HG03060 (cell line): Measurements from ENCODE around the gene VEGFC.

ENCODE experiments used
- ATAC-seq: cut with Tn5 transposase; IDR thresholded peaks from one replicate; pipeline ENCODE4 v1.9.1; 2021; ENCODE audit warnings: low read depth, moderate number of reproducible peaks; ENCODE audit not compliant: unreplicated experiment

The VEGFC gene

DNA sequence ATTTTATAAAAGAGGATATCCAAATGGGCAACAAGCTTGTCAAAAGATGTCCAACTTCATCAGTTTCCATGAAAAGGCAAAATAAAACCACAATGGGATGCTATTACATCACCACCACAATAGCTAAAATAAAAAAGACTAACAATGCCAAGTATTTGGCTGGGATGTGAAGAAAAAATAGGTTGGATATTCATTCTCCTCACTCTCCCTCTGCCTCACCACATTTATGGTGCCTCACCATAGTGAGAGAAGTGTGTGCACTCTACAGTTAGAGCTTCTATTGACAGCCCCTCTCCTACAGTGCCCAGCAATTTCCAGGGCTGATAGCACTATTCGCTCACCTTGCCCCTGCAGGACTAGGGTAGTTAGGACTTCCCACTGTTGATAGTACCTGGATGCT lies 25.5 kb downstream of the VEGFC start:
- no peak for ATAC-seq

DNA sequence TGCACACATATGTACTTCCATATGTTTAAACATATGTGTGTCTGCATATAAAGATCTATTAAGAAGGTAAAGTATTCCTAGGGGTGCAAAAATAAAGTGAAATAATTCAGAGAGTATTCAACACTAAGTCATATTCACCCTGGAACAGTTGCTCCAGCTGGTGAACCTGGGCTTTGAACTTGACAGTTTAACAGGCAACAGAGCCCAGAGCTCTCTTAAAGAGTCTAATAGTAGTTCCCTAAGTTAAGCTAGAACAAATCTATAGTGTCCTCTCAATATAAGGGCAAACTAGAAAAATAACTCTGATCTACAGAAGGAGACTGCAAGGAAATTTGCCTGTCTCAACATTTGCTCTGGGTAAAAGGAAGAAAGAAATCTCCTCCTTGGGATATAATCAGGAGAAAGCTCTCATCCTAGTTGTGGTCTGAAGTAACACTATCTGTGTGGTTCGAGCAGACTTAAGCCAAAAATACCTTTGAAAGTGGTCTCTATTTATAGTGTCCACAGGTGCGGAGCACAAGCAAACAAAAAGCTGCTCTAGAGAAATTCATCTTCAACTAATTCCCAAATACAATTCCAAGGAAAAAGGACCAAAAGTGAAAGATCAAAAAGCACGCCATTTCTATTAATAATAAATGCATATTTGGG lies 29.9 kb downstream of the VEGFC start:
- no peak for ATAC-seq

DNA sequence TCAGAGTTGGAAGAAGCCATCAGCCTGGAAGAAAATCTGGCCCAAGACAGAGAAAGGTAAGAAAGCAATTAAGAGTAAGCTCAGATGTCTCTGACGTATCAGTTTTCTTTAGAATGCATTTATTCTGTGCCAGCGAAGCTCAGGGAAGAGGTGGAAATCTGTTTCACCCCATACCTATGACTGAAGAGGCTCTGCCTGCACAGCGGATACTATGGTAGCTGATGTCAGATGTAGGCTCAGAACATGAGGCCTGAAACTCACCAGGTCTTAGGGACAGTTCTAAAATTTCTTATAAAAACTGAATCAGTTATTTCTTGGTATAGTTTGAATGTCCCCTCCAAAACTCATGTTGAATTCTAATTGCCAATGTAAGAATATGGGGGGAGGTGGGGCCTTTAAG lies 30.9 kb downstream of the VEGFC start:
- no peak for ATAC-seq

DNA sequence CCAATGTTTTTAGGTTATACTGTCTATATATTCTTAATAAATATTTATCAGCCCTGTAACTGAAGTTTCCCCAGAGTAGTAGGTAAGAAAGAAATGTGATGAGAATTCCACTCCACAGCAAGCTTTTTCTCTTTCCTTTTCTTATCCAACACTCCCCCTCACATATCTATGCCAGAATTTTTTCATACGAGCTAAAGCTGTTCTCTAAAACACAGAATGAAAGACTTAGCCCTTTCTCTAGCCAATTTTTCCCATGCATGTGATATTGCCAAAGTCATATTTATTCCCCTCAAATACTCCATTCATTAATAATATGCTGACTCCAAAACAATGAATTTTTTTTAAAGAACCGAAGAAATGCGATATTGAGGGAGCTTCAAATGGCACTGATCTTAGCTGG lies 32.3 kb downstream of the VEGFC start:
- no peak for ATAC-seq

DNA sequence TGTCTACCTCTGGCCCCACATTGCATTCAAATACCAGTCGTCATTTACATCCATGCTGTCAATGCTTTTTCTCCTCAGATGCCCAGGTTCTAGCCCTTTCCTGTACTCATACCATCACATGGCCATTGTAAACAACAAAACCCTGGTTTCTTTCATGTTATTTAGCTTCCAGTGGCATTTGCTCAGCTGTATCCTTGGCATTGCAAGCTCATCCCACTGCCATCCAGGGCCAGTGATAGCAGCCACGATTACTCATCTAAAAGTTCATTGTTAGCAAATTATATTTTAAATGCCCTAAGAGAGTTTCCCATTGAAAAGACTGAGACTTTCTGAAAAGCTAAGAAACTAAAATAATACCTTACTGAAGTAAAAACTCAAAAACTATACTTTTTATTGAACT lies 34.0 kb downstream of the VEGFC start:
- ATAC-seq = no peak

DNA sequence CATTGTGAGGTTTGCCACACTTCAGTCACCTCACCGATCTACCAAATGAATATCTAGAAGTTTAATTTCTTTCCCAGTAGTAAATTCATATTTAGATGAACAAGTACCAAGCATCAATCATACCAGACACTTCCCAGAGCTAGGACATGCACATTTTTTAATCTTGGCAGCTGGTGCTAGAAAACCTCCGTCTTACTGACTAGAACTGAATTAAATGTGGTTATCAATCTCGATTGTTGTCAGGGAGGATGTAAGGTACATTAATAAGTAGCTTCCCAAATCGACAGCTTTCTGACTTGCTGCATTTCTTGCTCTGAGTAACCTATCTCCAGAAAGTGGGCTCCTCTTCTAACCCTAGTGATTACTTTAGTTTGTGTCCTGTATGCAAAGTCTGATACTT lies 34.4 kb downstream of the VEGFC start:
- no peak for ATAC-seq

DNA sequence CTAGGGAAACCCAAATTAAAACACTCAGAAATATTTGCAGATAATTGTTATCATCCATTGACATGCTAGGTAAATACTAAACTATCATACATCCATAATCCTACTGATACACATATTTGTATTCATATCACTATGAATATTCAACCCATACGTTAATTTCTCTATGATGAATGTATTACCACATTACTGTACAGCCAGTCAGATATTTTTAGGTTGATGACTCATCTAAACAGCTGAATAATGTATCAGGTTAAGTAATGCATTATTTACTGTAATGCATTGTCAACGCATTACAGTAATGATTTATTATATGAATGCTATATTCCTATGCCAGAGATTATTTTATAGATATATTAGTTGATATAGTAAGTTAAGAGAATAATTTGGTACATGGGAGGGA lies 37.1 kb downstream of the VEGFC start:
- no peak for ATAC-seq

DNA sequence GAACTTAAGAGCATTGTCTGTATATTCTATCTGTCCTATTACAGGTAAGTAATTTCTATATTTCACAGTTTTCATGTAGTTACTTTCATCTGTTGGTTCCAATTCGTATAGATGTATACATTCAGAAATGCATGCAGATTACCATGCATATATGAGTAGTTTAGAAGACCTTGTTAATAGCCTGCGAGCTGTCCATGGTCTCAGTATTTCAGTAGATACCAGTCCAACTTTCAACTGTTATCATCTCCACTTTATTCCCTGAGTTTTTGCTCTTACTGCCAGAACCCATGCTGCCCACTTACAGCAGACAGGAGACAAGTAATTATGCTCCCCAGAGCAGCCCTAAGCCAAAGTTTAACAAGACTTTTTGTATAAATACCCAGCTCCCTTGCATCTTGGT lies 37.7 kb downstream of the VEGFC start:
- no peak for ATAC-seq

DNA sequence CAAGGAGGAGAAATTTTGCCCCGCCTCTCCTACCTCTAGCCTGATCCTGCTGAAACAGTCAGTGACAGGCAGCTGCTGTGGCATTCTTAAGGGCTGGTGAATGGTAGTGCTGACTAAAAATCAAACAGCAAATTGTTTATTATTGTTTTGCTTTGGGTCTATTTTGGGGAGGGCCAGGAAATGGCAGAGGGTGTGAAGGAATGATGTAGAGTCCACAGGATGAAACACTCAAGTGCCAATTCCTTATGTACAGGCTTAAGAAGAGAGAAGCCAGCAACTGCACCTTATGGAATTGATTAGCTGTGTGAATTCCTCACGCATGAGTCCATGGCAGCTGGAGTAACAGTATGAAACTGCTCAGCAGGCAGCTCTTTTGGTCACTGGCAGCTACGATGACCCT lies 39.7 kb downstream of the VEGFC start:
- no peak for ATAC-seq

DNA sequence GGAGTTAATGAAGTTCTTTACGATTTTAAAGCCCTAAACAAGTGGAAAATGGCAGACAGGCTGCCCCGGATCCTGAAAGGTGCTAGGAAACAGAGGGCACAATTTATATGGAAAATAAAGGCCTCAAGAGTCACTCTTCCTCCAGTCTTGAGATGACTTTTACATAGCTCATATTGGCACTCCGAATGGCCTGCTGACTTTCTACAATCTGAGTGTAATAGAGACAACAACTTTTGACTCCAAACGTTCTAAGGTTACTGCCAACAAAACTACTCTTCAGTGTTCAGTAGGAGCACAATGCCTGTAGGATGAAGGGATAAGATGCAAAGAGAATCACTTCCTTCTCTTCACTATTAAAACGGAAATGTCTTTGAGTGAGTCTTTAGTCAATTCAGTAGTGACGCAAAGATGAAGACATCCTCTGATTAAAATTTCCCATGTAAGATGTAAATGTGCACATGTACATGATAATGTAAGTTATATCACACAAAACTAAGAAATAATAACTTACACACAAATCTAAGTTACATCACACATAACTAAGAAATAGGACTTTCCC lies 40.5 kb downstream of the VEGFC start:
- no peak for ATAC-seq

DNA sequence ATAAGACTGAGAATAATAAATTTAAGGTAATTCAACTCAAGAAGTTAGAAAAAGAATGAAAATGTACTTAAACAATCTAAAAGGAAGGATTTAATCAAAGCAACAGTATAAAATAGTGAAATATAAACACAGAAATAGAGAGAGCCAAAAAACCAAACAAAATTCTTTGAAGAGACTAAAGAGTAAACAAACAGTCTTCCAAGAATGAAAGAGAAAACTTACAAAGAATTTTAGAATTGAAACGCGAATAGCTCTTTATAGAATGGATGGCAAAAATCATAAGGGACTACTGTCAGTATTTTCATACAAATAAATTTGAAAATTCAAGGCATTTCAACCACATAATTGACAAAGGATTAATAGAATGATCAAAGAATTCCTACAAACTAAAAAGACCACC lies 41.7 kb downstream of the VEGFC start:
- no peak for ATAC-seq

DNA sequence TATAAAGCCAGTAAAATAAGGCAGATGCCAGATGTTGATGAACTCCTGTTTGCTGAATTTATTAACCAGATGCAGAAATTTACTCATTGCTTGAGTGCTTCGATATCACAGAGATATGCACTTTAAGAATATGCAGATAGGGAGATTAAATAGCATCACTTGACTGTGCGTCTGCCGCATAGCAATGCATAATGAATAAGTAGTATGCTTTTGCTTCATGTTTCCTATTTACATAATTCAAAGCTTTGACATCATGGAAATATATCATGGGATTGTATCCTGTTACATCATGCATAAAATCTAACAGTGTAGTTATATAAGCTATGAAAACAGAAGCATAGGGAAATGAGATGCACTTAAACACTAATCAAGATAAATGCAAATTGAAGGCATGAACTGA lies 45.9 kb downstream of the VEGFC start:
- no peak for ATAC-seq

DNA sequence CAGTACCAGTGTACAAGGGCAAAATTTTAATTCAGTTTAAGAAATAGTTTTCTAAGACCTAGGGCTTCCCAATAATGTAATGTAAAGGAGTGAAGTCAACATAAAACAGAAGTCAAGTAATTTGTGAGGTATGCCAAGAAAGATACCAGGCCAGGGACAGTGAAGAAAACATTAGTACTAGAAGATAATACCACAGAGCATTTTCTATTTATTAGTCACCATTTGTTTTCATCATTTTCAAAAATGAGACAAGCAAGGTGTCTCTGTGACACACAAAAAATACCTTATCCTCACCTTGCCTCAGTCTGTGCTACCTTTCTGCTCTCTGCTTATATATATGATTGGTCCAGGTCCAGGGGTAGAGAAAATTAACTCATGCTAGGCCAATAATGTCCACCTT lies 46.8 kb downstream of the VEGFC start:
- ATAC-seq = no peak

DNA sequence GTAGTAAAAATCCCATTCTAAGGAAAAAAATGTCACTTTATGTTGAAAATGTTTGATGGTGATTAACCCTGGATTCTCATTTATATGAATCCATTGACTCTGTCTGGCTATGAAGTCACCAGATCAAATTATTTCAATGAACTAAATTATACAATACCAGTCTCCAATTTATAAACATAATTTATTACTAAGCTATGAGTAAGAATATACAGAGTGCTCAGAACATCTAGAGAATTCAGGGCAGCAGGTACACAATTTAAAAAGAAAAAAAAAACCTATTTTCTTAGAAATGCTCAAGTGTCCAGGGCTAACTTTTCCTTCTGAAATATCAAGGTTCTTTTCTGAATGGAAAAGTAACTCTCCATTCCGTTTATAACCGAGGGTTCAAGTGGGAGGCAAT lies 48.6 kb downstream of the VEGFC start:
- no peak for ATAC-seq

DNA sequence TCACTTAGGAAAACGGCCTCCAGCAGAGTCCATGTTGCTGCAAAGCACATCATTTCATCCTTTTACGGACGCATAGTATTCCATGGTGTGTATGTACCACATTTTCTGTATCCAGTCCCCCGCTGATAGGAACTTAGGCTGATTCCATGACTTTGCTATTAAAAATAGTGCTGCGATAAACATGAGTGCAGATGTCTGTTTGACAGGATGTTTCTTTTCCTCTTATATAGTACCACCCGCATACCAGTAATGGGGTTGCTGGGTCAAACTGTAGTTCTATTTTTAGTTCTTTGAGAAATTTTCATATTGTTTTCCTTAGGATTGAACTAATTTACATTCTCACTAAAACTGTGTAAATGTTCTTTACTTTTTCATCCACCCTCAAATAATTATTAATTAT lies 50.5 kb downstream of the VEGFC start:
- no peak for ATAC-seq

DNA sequence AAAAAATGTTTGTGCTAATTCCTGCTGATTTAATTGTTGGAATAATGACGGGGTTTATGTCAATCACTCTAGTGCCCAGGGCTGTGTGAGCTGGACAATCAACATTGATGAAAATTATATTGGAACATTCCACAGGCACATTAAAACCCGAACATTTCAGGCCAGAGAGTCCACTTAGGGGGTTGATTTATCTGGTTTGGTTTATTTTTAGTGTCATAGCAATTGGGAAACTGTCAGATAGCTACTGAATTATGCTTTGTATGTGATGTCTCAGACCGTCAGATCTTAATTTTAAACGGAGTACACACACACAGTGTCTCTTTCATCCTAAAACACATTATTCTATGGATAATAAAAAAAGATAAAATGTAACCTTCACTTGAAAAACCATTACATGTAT lies 51.5 kb downstream of the VEGFC start:
- ATAC-seq = no peak

DNA sequence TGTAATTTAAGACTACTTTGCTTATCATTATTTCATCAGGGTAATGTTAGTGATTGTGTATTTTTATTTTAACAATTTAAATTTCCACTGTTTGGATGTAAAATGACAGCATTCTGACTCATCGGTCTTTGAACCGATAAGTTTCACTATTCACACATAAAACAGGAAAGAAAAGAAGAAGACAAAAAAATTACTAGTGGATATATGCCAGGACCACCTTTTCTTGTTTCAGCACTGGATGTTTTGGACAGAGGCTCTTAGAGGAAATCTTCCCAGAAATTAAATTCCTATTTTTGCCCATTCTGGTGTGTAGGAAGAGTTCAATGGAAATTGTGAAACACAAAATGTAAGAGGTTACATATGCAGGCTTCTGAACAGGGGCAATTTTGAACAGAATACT lies 57.4 kb downstream of the VEGFC start:
- ATAC-seq = no peak

DNA sequence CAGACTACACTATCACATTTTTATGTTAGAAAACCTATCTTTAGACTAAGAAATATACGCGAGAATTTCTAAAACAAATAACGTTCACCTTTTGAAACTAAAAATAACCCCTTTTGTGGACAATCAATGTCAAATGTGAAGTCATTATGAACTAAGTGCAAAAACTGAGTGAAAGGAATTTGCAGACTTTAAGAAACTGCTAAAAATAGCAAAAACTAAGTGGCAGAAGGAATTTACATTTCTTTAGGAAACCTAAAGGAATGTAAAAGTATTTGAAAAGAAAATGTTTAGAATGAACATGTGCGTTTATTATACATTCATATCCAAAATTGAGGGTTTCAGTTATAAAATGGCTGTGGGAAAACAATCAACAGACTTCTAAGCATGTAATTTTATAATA lies 58.3 kb downstream of the VEGFC start:
- ATAC-seq = no peak

DNA sequence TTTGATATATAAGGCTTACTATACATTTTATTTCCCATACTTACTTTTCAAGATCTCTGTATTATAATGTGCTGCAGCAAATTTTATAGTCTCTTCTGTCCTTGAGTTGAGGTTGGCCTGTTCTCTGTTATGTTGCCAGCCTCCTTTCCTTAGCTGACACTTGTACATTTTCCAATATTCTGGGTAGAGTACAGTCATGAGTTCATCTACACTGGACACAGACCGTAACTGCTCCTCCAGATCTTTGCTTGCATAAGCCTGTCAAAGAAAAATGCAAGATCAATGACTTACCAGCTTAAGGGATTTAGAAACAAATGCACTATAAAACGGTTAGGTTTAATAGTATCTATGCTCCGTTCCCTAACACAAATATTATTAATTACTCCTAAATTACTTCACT lies 63.2 kb downstream of the VEGFC start:
- no peak for ATAC-seq

DNA sequence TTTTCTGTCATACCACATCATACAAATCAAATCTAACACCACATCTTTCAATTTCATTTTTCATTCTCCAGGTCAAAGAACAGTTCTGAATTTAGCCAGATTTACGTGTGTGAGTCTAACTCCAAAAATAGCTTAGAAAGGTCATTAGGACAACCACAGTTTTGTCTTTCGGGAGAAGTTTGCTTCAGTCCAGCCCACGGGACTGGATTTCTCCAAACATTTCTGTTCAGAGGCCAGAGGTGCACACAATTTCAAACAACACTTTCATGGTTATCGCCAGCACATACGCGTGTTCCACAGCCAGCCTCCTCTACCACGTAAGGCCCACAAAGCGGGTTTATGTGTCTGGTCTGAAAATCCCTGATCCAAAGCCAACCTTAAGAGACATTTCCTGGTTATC lies 65.9 kb downstream of the VEGFC start:
- no peak for ATAC-seq

DNA sequence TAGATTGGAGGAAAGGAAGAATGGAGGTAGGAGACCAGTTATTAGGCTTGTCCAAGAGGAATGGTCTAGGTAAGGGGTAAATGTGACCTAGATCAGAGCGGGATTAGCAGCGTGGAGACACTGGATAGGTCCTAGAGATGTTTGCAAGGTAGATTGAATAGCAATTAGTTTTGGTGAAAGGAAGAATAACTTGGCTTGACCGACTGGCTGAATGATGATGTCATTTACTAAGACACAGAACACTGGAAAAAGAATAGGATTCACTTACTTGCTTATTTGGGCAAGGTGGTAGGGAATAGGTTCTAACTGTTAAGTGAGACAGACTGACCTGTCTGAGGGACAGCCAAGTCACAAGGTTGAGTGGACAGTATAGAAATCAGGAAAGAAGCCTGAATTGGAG lies 71.3 kb downstream of the VEGFC start:
- no peak for ATAC-seq

DNA sequence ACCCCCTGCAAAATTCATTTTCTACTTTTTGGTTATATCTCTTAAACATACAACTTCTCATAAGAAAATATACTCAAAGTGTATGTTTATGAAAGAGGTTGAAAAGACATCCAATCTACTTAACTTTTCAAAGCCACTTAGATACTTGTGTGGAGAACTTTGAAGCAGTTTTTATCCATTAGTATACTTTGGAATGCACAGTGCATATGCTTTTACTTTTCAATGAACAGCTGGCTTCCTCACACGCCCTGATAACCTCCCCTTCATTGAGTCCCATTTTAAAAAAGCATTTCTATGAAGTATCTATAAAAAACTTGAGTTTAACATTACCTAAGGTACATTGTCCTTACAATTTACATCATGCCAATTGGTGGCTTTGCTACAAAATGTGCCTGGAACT lies 73.8 kb downstream of the VEGFC start:
- no peak for ATAC-seq

DNA sequence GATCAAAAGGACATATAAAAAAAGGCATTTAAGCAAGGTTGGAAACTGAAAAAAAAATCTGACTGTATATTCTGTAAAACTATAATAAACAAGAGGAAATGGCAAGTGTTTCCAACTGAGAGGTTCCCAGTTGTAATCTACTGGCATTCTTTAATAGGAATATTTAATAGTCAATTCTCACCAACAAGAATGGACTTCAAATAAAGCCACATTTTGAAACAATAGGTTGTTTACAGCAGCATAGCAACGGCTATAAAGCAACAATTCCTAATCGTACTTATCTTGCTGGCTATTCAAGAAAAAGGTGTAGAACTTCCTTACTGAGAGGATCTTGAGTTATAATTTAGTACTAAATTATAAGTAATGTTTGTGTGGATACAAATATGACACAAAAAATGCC lies 75.5 kb downstream of the VEGFC start:
- no peak for ATAC-seq
